T-helper 1 cell treated with Interleukin-12 subunit alpha and Interleukin-12 subunit beta and Interleukin-4 antibody, amounts not matched to agents 30 μg/mL and 1 μg/mL, for 36 hours (primary cell): ENCODE data around the gene LTB.

Experiments
- H3K27ac Mint-ChIP-seq: one replicate; pipeline ENCODE4 v1.8.0; 2021; ENCODE audit warnings: mild to moderate bottlenecking, mixed read lengths
- H3K27me3 Mint-ChIP-seq: one replicate; pipeline ENCODE4 v1.8.0; 2021; ENCODE audit warnings: low read depth, mixed read lengths
- H3K36me3 Mint-ChIP-seq: one replicate; pipeline ENCODE4 v1.8.0; 2021; ENCODE audit warnings: low read depth, mixed read lengths
- H3K4me1 Mint-ChIP-seq: one replicate; pipeline ENCODE4 v1.8.0; 2021; ENCODE audit warnings: low read depth, mixed read lengths
- H3K4me3 Mint-ChIP-seq: one replicate; pipeline ENCODE4 v1.8.0; 2021; ENCODE audit warnings: mild to moderate bottlenecking, moderate library complexity, mixed read lengths
- H3K9me3 Mint-ChIP-seq: one replicate; pipeline ENCODE4 v1.8.0; 2021; ENCODE audit warnings: mixed read lengths

The LTB gene

GRCh38 chr6:31540640-31541039, 41.6 kb downstream of the LTB start:
- peaks cover 44% of the 10 kb centered on the region for H3K36me3 Mint-ChIP-seq

GRCh38 chr6:31538805-31539400, 43.3 kb downstream of the LTB start:
- Mint-ChIP-seq H3K9me3 (no peaks in the 10 kb centered on the region), H3K36me3 (peaks cover 58% of the 10 kb centered on the region), H3K27ac (peak overlapping the region; percentile 13), H3K4me1 (peaks cover 44% of the 10 kb centered on the region), H3K4me3 (peak overlapping the region; percentile 93), H3K27me3 (no peaks in the 10 kb centered on the region)

More at GRCh38 chr6:31540640-31541039, 41.6 kb downstream of the LTB start:
- H3K27me3 Mint-ChIP-seq, result no peaks in the 10 kb centered on the region
- H3K4me3 Mint-ChIP-seq, result peak overlapping the region; percentile 93
- H3K4me1 Mint-ChIP-seq, result peaks cover 42% of the 10 kb centered on the region
- no peaks in the 10 kb centered on the region for H3K9me3 Mint-ChIP-seq
- H3K27ac Mint-ChIP-seq, result peak overlapping the region; percentile 86

GRCh38 chr6:31535538-31536324, 46.5 kb downstream of the LTB start:
- Mint-ChIP-seq H3K27me3 (no peaks in the 10 kb centered on the region), H3K9me3 (no peaks in the 10 kb centered on the region), H3K36me3 (peaks cover 71% of the 10 kb centered on the region), H3K27ac (no peak overlapping the region), H3K4me1 (peaks cover 40% of the 10 kb centered on the region), H3K4me3 (no peak overlapping the region)

GRCh38 chr6:31534521-31535040, 47.6 kb downstream of the LTB start:
- H3K36me3 Mint-ChIP-seq, result peaks cover 71% of the 10 kb centered on the region
- H3K9me3 Mint-ChIP-seq, result no peaks in the 10 kb centered on the region
- no peaks in the 10 kb centered on the region for H3K27me3 Mint-ChIP-seq
- H3K4me1 Mint-ChIP-seq, result peaks cover 31% of the 10 kb centered on the region
- no peak overlapping the region for H3K27ac Mint-ChIP-seq
- no peak overlapping the region for H3K4me3 Mint-ChIP-seq

GRCh38 chr6:31534011-31534410, 48.2 kb downstream of the LTB start:
- Mint-ChIP-seq H3K27me3 (no peaks in the 10 kb centered on the region), H3K4me3 (no peak overlapping the region), H3K4me1 (peaks cover 25% of the 10 kb centered on the region), H3K9me3 (no peaks in the 10 kb centered on the region), H3K36me3 (peaks cover 65% of the 10 kb centered on the region), H3K27ac (no peak overlapping the region)

- Mint-ChIP-seq H3K4me1 (peaks cover 20% of the 10 kb centered on the region), H3K4me3 (no peak overlapping the region), H3K27me3 (no peaks in the 10 kb centered on the region), H3K36me3 (peaks cover 62% of the 10 kb centered on the region), H3K9me3 (no peaks in the 10 kb centered on the region), H3K27ac (no peak overlapping the region)
Measured at GRCh38 chr6:31533455-31533841, 48.8 kb downstream of the LTB start.

GRCh38 chr6:31532644-31533454, 49.4 kb downstream of the LTB start:
- Mint-ChIP-seq H3K27ac (peak overlapping the region; percentile 20), H3K27me3 (no peaks in the 10 kb centered on the region), H3K4me1 (peaks cover 16% of the 10 kb centered on the region), H3K36me3 (peaks cover 58% of the 10 kb centered on the region), H3K9me3 (no peaks in the 10 kb centered on the region), H3K4me3 (no peak overlapping the region)

- H3K9me3 Mint-ChIP-seq, result no peaks in the 10 kb centered on the region
- no peak overlapping the region for H3K4me3 Mint-ChIP-seq
- peaks cover 55% of the 10 kb centered on the region for H3K36me3 Mint-ChIP-seq
- no peaks in the 10 kb centered on the region for H3K27me3 Mint-ChIP-seq
- H3K27ac Mint-ChIP-seq, result no peak overlapping the region
- H3K4me1 Mint-ChIP-seq, result peaks cover 16% of the 10 kb centered on the region
Measured at GRCh38 chr6:31531771-31532643, 50.2 kb downstream of the LTB start.

GRCh38 chr6:31531162-31531561, 51.1 kb downstream of the LTB start:
- Mint-ChIP-seq H3K4me3 (no peak overlapping the region), H3K4me1 (peaks cover 14% of the 10 kb centered on the region), H3K27ac (no peak overlapping the region), H3K36me3 (peaks cover 49% of the 10 kb centered on the region), H3K27me3 (no peaks in the 10 kb centered on the region), H3K9me3 (no peaks in the 10 kb centered on the region)

- H3K4me1 Mint-ChIP-seq, result peaks cover 9% of the 10 kb centered on the region
- no peak overlapping the region for H3K4me3 Mint-ChIP-seq
- H3K36me3 Mint-ChIP-seq, result peaks cover 44% of the 10 kb centered on the region
- no peaks in the 10 kb centered on the region for H3K9me3 Mint-ChIP-seq
- no peak overlapping the region for H3K27ac Mint-ChIP-seq
- H3K27me3 Mint-ChIP-seq, result no peaks in the 10 kb centered on the region
Measured at GRCh38 chr6:31530659-31531058, 51.6 kb downstream of the LTB start.
